Measurements from ENCODE around the gene EEF1AKMT3. TPM values are rescaled to one million over a fixed set of nuclear protein-coding genes. Genes with fewer than 3 reads are reported as not detected.

EEF1AKMT3 gene
- total RNA-seq, 2 donors from 2014 or later = 1.9 to 3.6 TPM

- peaks cover 0 to 25% of the 10 kb centered on the region in 2 donors for H3K4me1 ChIP-seq
- no peaks in the 10 kb centered on the region for H3K27me3 ChIP-seq
- no peaks in the 10 kb centered on the region for H3K9me3 ChIP-seq
- peaks cover 16% of the 10 kb centered on the region for H3K36me3 ChIP-seq
- DNase-seq (ENCODE audit: low spot score) = peak; percentile 18
- no peak overlapping the region for H3K4me3 ChIP-seq
- TF ChIP-seq CTCF (IDR thresholded peaks at IDR 0.05) = no peak
- no peak overlapping the region for H3K27ac ChIP-seq
Measured at GRCh38 chr12:57724936-57725740, 47.3 kb upstream of the EEF1AKMT3 start.

GRCh38 chr12:57725851-57726150 is 46.6 kb upstream of the EEF1AKMT3 start:
- no peak for DNase-seq (ENCODE audit: low spot score)
- Histone ChIP-seq H3K36me3 (peaks cover 9% of the 10 kb centered on the region), H3K27ac (peak overlapping the region; percentile 41 to 64), H3K9me3 (no peaks in the 10 kb centered on the region), H3K4me1 (peaks cover 0 to 25% of the 10 kb centered on the region in 2 donors), H3K4me3 (peak overlapping the region; percentile 49 to 63), H3K27me3 (no peaks in the 10 kb centered on the region)
- no peak for TF ChIP-seq CTCF (IDR thresholded peaks at IDR 0.05)

GRCh38 chr12:57726151-57726883 is 46.1 kb upstream of the EEF1AKMT3 start:
- Histone ChIP-seq H3K36me3 (peaks cover 4% of the 10 kb centered on the region), H3K9me3 (no peaks in the 10 kb centered on the region), H3K4me3 (peak overlapping the region; percentile 49 to 63), H3K4me1 (peaks cover 0 to 25% of the 10 kb centered on the region in 2 donors), H3K27ac (peak overlapping the region; percentile 41 to 64), H3K27me3 (no peaks in the 10 kb centered on the region)
- TF ChIP-seq CTCF (IDR thresholded peaks at IDR 0.05) = peak; percentile 48 to 73
- DNase-seq (ENCODE audit: low spot score) = peak; percentile 70

- Histone ChIP-seq H3K4me1 (peaks cover 0 to 25% of the 10 kb centered on the region in 2 donors), H3K27ac (peak overlapping the region; percentile 41 to 64), H3K9me3 (no peaks in the 10 kb centered on the region), H3K4me3 (peak overlapping the region; percentile 49 to 63), H3K36me3 (no peaks in the 10 kb centered on the region), H3K27me3 (no peaks in the 10 kb centered on the region)
- TF ChIP-seq CTCF (IDR thresholded peaks at IDR 0.05) = peak in 1 of 2 donors; percentile 42
- DNase-seq (ENCODE audit: low spot score) = no peak
Measured at GRCh38 chr12:57726884-57727757, 45.3 kb upstream of the EEF1AKMT3 start.

GRCh38 chr12:57727758-57728395 is 44.5 kb upstream of the EEF1AKMT3 start:
- no peak overlapping the region for H3K27ac ChIP-seq
- peaks cover 0 to 25% of the 10 kb centered on the region in 2 donors for H3K4me1 ChIP-seq
- no peaks in the 10 kb centered on the region for H3K9me3 ChIP-seq
- no peaks in the 10 kb centered on the region for H3K27me3 ChIP-seq
- H3K4me3 ChIP-seq = no peak overlapping the region
- no peaks in the 10 kb centered on the region for H3K36me3 ChIP-seq
- no peak for TF ChIP-seq CTCF (IDR thresholded peaks at IDR 0.05)
- DNase-seq (ENCODE audit: low spot score) = no peak

Measured in right atrium auricular region (tissue), 2 donors.